GM18517 (cell line): ENCODE results near the gene LRFN2.

Experiments
- ATAC-seq: cut with Tn5 transposase; IDR thresholded peaks from one replicate; pipeline ENCODE4 v1.9.1; 2021; ENCODE audit warnings: mild to moderate bottlenecking, moderate library complexity; ENCODE audit not compliant: unreplicated experiment

Gene LRFN2

DNA sequence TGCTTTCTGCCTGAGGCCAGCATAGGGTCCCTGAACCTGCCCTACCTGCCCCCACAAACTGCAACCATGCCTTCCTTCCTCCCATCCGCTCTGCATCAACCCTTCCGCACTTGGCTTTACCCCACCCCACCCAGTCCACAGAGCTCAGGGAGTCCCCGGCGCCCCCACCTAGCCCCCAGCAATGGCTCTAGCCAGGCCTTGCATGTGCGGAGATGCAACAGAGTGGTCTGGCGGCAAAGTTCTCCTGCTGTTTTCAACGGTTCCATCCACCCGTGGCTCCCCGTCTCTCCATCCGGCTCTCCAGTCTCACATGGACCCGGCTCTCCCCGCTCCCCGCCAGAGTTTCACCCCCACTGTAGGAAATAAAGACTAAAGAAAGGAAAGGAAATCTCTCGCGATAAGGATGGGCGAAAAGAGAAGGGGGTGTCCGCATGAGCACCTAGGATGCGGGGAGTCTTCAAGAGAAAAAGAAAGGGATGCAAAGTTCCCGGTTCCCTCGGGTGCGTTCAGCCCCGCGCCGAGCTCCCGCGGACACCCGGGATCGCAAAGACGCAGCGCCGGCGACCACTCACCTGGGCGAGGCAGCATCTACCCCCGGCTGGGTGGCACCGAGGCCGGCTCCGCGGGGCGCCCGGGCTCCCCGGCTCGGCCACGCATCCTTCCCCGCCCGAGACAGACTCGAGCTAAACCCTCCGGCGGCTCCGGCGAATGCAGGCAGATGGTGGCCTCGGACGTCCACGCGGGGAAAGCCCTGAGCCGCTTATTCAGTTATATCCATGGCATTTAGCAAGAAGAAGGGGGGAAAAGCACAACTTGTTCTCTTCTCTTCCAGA is 579 bp downstream of the LRFN2 start:
- no peak for ATAC-seq

GRCh38 chr6:40585651-40586269 is 1.4 kb downstream of the LRFN2 start:
- no peak for ATAC-seq

GRCh38 chr6:40585223-40585622 is 1.9 kb downstream of the LRFN2 start:
- ATAC-seq, result no peak

DNA sequence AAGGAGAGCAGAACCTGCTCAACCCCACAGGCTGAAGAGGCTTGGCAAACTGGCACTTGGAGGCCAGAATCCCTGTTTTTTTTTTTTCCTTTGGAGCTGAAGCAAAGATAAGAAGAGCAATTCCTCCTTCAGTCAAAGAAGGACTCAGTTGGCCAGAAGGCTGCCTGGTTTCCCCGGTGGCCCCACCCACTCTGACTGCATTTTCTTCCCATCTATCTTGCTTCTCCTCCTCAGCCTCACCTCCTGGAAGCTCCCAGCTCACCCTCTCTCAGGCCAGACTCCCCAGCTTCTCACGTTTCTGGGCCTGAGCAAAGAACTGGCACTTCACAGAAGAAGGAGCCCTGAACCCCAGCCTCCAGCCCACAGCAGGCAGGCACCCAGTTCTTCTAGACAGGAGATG is 2.4 kb downstream of the LRFN2 start:
- ATAC-seq, result no peak

- ATAC-seq, result no peak
These were observed 3.5 kb downstream of the LRFN2 start for GRCh38 chr6:40583709-40584108.

- ATAC-seq, result no peak
These were observed 4.3 kb downstream of the LRFN2 start for GRCh38 chr6:40582892-40583291.

DNA sequence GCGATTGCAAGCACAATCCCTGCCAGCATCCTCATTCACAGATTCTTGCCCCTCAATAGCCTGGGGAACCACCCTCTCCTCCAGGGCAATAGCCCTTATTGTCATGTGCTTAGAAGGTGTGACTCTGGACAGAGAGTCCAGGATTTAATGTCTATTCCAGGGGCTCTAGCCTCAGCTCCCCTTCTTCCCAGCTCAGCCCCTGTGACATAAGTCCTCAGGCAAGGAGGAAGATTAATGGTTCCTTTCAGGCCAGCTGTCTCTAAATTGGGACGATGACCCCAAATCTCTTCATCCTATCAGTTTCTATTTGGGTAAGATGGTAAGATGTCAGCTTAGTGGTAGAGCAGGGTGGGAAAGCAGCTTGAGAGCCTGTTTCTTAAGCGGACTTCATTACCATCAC is 8.1 kb downstream of the LRFN2 start:
- ATAC-seq, result no peak

DNA sequence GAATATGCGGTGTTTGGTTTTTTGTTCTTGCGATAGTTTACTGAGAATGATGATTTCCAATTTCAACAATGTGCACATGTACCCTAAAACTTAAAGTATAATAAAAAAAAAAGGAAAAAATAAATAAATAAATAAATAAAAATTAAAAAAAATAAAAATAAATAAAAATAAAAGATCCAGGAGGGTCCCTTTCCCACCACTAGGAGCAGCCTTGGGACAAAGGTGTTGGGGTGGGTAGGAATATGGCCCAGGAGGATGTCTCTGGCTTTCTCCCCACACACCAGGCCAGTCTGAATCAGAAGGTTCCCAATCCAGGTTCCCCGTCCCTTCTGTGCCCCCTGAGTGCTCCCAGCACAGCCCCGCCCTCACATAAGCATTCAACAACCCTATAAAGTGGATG is 9.5 kb downstream of the LRFN2 start:
- no peak for ATAC-seq

- ATAC-seq, result no peak
These were observed 13.9 kb downstream of the LRFN2 start for GRCh38 chr6:40573221-40573620.

- ATAC-seq, result no peak
These were observed 17.8 kb downstream of the LRFN2 start for GRCh38 chr6:40569162-40569910.

DNA sequence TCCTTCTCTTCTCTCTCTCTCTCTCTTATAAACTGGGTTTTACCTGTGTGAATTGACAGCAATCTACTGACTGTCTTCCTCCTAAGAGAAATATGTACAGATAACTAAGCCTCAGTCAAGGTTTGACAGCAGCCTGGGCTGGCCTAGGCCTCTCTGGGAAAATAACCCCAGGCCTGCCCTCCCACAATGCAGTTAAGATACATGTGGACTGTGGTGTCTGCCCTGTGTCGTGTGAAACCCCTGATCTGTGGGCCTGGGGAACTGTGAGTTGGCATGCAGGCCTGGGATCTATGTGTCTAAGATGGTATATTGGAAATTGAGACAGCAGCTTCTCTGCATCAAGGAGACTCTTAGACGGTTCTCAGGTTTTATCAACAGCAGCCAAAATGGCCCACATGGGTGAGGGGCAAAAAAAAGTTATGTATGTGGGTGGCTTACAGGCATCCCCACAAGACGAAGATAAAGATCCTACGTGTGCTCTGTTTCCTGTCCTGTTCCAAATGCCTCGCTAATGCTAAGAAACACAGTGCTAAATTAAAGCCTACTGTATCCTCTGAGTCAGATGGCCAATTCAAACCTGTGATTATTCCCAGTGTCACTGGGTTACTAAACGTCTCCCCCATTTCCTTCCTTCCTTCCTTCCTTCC is 19.0 kb downstream of the LRFN2 start:
- ATAC-seq, result no peak

- ATAC-seq, result no peak
These were observed 24.1 kb downstream of the LRFN2 start for GRCh38 chr6:40563111-40563510.

GRCh38 chr6:40559056-40559455 is 28.1 kb downstream of the LRFN2 start:
- ATAC-seq, result no peak

DNA sequence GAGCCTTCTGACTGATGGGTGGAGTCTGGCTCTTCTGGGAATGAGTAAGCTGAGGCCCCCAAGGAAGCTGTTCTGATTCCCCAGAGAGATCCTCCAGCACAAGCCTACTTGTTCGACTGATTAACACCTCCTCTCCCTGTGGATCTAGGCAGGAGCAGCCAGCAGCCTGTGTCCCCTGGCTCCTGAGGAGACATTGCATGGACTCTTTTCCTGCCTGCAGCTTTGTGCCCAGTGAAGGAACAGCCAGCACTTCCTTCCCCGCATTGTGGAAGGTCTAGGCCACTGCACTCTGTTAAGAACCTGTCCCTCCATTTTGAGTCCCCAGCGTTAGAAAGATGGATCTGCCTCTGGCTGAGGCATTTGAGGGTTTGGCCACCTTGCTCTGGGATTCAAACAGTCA is 29.1 kb downstream of the LRFN2 start:
- ATAC-seq, result no peak

- no peak for ATAC-seq
These were observed 30.3 kb downstream of the LRFN2 start for GRCh38 chr6:40556881-40557280.

DNA sequence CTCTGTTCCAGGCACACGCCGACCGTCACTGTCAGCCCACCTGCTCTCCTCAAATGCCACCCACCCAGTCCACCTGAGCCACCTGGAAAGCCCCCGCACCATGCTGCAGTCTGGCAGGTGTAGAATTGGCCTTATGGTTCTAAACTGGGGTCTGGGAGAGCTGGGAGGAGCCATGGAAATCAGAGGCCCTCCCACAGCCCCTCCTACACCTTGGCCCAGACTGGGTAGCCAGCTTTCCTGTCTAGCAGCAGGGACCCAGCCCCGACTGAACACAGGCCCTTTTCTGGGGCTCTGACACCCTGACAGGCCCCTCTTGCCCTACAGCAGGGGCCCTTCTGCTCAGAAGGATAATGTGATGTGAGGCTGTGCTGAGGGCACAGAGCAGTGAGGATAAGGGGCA is 31.1 kb downstream of the LRFN2 start:
- ATAC-seq, result no peak

GRCh38 chr6:40555092-40555491 is 32.1 kb downstream of the LRFN2 start:
- ATAC-seq, result no peak

DNA sequence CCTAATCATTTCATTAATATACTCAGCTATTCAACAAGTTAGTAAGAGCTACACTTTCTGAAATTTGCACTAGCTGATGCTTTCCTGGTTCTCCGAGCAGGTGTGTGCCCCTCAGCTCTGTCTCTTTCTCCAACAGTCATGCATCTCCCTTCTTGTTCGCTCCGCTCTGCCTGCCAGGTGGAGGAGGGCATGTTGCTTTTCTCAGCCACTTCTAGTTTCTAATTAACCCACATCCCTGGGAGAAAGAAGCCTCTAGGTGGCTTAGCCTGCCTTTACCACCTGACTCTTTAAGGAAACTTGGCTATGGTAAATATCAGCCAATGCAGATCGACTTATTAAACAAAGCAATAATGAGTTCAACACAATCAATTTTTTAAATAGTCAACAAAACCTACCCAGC is 34.2 kb downstream of the LRFN2 start:
- ATAC-seq, result no peak

- no peak for ATAC-seq
These were observed 35.1 kb downstream of the LRFN2 start for GRCh38 chr6:40551966-40552505.

DNA sequence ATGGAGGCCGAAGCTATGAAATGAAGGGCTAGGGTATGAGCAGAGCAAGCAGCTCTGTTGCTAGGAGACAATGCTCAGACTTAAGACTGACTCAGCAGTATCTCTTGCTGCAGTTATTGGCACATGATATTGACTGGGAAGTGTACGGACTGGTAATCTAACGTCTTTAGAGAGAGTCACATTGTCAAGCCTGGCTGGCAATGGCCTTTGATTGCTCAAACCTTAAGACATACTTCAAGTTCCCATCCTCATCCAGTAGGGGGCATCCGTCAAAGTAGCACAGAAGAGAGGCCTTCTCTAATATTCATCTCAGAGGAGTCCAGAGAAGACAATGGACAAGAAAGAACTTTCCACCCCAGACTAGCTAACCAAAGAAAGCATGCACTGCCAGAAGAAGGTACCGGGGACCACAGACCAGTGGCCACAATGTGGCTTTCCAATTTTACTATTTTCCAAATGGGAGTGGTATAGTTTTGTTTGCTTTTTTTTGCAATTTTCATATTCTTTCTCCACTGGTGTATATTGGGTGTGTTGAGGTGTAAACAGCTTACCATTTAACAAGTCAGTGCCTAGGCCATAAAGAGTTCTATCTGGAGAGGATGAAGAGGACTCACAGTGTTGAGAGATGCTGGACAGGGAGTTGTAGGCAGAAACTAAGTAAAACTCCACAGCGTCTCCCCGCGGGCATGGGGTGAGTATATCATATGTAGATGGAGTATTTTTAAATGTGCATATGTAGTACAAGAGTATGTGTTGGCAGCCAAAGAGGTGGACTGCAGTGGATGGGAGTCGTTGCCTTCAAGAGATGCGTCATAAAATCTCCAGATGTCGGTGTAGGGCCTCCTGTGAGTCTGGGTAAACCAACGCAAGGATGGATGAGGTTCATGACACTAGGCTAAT is 36.7 kb downstream of the LRFN2 start:
- no peak for ATAC-seq
